Middle frontal gyrus (tissue), 1 donor: Measurements from ENCODE around the gene GALNT11.
A peak's percentile ranks its signal among the peaks of the same experiment; 100 is the strongest.
"Not testable (repeated sequence)": the region's sequence is repeated elsewhere in the genome, so short reads cannot be mapped to it uniquely, and the experiment has no call there.

Experiments used
- DNase-seq: peaks from one replicate; pipeline ENCODE4 v3.0.0-alpha.2; 2015; ENCODE audit warnings: low spot score; ENCODE audit errors: extremely low spot score

GALNT11 gene

GRCh38 chr7:152025077-152025936 is at the start of gene GALNT11:
Gene GALNT11 (plus strand): TSS chr7:152025674. CDS start chr7:152094228, 68,554 bp downstream.
- peak; percentile 71 for DNase-seq

GRCh38 chr7:151978616-151979015 is 46.9 kb upstream of the GALNT11 start:
- DNase-seq = no peak

- no peak for DNase-seq
Measured at GRCh38 chr7:151981223-151981622, 44.3 kb upstream of the GALNT11 start.

- DNase-seq = no peak
Measured at GRCh38 chr7:151982806-151983205, 42.7 kb upstream of the GALNT11 start.

- no peak for DNase-seq
Measured at GRCh38 chr7:151984612-151985011, 40.9 kb upstream of the GALNT11 start.

GRCh38 chr7:151987748-151988529 is 37.5 kb upstream of the GALNT11 start:
- DNase-seq = peak; percentile 16

- DNase-seq = no peak
Measured at GRCh38 chr7:151992375-151992774, 33.1 kb upstream of the GALNT11 start.

- no peak for DNase-seq
Measured at GRCh38 chr7:151993977-151994676, 31.3 kb upstream of the GALNT11 start.

GRCh38 chr7:151999424-152000090 is 25.9 kb upstream of the GALNT11 start:
- DNase-seq = no peak

GRCh38 chr7:152000191-152000590 is 25.3 kb upstream of the GALNT11 start:
- no peak for DNase-seq

GRCh38 chr7:152006336-152006735 is 19.1 kb upstream of the GALNT11 start:
- no peak for DNase-seq

GRCh38 chr7:152011860-152012259 is 13.6 kb upstream of the GALNT11 start:
- DNase-seq = no peak

GRCh38 chr7:152013230-152013629 is 12.2 kb upstream of the GALNT11 start:
- no peak for DNase-seq

- no peak for DNase-seq
Measured at GRCh38 chr7:152013974-152014373, 11.5 kb upstream of the GALNT11 start.

GRCh38 chr7:152014722-152015121 is 10.8 kb upstream of the GALNT11 start:
- DNase-seq = no peak

GRCh38 chr7:152015600-152015999 is 9.9 kb upstream of the GALNT11 start:
- DNase-seq = no peak

GRCh38 chr7:152016947-152017346 is 8.5 kb upstream of the GALNT11 start:
- DNase-seq = no peak

GRCh38 chr7:152017683-152018082 is 7.8 kb upstream of the GALNT11 start:
- DNase-seq = not testable (repeated sequence)

- not testable (repeated sequence) for DNase-seq
Measured at GRCh38 chr7:152021740-152022139, 3.7 kb upstream of the GALNT11 start.

- no peak for DNase-seq
Measured at GRCh38 chr7:152025937-152026890, 740 bp downstream of the GALNT11 start.
